ENCODE results near the gene KAT2B. TPM values are rescaled to one million over a fixed set of nuclear protein-coding genes. Genes with fewer than 3 reads are reported as not detected.

The KAT2B gene
- total RNA-seq, 2 experiments from 2014 or later = 98.2 to 120 TPM

DNA sequence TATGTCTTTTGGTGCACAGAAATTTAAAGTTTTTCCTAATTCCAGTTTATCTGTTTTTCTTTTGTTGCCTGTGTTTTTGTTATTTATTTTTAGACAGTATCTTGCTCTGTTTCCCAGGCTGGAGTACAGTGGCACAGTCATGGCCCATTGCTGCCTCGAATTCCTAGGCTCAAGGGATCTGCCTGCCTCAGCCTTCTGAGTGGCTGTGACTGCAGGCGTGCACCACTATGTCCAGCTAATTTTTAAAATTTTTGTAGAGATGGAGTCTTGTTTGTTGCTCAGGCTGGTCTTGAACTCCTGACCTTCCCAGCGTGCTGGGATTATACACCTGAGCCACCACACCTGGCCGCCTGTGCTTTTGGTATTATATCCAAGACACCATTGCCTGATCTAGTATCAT is 22.8 kb downstream of the KAT2B start:
- peaks cover 54% of the 10 kb centered on the region for H3K4me1 Mint-ChIP-seq

DNA sequence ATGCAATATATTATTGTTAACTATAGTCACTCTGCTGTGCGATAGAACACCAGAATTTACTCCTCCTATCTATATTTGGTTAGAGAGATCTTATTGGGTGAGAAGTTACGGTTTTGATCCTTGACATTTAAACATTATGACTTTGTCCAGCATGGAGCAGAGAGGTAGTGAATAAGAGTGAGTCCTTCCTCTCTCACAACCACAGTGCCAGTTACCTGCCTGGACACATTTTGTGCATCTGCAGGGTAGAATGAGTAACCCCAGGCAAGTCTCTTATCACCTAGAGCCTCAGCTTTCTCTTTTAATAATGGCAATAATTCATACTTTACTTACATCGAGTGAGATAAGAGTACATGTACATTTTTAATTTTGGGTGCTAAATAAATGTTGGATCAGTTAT is 24.1 kb downstream of the KAT2B start:
- Mint-ChIP-seq H3K4me1 (peaks cover 62% of the 10 kb centered on the region), H3K36me3 (peaks cover 28% of the 10 kb centered on the region), H3K4me3 (no peak overlapping the region), H3K27me3 (no peaks in the 10 kb centered on the region), H3K27ac (no peak overlapping the region), H3K9me3 (ENCODE audit: low read depth) (no peaks in the 10 kb centered on the region)
- DNase-seq (no peak), ATAC-seq (no peak)
- CTCF ChIA-PET = interaction anchor here (1.2 kb wide), 1 partner anchor 15 kb away, joined by 3 read pairs; no protein-coding TSS in a partner anchor

More for the DNA sequence above, 22.8 kb downstream of the KAT2B start:
- Mint-ChIP-seq H3K27me3 (no peaks in the 10 kb centered on the region), H3K9me3 (ENCODE audit: low read depth) (no peaks in the 10 kb centered on the region), H3K4me3 (no peak overlapping the region), H3K36me3 (peaks cover 21% of the 10 kb centered on the region), H3K27ac (no peak overlapping the region)
- no peak for DNase-seq
- CTCF ChIA-PET = no interaction called here
- ATAC-seq = no peak

DNA sequence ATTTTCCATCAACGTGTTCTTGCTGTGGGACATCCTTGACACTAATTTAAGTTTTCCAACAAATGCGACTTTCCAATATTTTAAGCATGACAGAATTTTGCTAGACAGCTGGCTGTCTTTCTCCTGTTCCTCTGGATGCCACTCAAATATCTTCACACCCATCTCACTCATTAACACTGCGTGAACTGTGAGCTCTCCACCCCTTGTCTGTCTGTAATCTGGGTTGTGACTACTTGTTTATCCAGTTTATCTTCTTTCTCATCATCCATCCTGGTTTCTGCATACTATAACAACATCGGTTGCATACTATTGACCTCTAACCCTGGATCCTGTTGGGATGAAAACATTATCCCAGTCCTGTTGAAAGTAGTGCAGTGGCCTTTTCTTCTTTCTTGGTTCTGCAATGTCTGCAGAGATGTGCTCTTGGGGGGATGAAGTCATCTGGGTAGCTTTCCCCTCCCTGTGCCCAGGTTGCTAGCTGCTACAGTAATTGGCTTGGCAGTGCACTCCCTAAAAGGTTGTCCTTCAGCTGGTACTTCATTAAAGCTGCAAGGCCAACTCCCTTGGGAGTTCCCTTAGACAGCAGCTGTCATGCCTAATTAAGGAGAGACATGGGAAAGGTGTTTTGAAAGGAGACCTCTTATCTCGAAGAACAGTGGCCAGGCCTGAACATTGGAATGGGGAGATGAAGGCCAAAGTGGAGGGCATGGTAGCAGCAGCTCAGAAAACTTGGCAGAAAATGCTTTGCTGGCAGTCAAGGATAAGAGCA is 24.7 kb downstream of the KAT2B start:
- no peaks in the 10 kb centered on the region for H3K9me3 Mint-ChIP-seq (ENCODE audit: low read depth)
- H3K4me1 Mint-ChIP-seq = peaks cover 60% of the 10 kb centered on the region
- no peaks in the 10 kb centered on the region for H3K27me3 Mint-ChIP-seq
- H3K36me3 Mint-ChIP-seq = peaks cover 28% of the 10 kb centered on the region
- no peak for DNase-seq
- H3K4me3 Mint-ChIP-seq = no peak overlapping the region
- no peak for ATAC-seq
- CTCF ChIA-PET = interaction anchor here (1.2 kb wide), 1 partner anchor 15 kb away, joined by 3 read pairs; no protein-coding TSS in a partner anchor
- no peak overlapping the region for H3K27ac Mint-ChIP-seq

DNA sequence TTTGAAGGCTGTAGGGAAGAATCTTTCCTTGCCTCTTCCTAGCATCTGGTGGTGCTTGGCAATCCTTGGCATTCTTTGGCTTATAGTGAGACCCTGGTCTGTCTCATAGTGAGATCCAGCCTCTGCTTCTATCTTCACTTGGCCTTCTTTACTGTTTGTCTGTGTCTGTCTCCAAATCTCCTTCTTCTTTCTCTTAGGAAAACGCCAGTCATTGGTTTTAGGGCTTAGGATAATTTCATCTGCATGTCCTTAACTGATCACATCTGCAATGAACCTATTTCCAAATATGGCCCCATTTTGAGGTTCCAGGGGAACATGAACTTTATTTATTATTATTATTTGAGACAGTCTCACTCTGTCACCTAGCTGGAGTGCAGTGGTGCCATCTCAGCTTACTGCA is 25.8 kb downstream of the KAT2B start:
- Mint-ChIP-seq H3K36me3 (peaks cover 22% of the 10 kb centered on the region), H3K27me3 (no peaks in the 10 kb centered on the region), H3K27ac (no peak overlapping the region), H3K9me3 (ENCODE audit: low read depth) (no peaks in the 10 kb centered on the region), H3K4me3 (no peak overlapping the region), H3K4me1 (peaks cover 50% of the 10 kb centered on the region)
- CTCF ChIA-PET = no interaction called here
- ATAC-seq (no peak), DNase-seq (no peak)

DNA sequence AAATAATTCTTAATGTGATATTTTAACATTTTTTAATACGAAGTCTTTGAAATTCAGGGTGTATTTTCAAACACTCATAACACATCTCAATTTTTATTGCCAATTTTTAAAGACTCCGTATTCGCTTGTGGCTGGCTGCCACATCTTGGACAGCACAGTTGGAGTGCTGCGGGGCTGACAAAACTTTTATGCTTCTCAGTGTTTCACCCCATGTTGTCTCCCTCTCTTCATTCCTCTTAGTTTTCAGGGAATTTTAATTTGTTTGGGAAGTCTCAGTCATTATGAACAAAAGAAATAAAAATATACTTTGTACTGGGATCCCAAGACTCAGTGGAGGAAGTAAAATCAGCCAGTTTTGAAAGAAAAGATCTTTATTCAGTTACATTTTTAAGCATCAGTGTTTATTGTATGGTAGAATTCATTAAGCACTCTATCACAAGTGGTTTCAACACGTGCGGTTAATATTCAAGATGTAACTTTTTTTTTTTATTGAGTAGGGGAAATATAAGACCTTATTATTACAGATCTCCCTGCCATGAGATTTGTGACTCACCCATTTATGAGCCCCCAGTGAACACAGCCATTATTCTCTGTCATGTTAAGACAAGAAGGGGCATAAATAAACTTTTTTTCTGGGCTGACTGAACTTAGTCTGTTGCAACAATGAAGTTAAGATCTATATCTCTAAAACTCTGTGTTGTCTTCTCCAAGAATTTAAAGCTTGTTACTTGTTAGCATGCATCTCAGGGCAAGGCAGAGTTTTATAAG is 26.8 kb downstream of the KAT2B start:
- Mint-ChIP-seq H3K27me3 (no peaks in the 10 kb centered on the region), H3K36me3 (peaks cover 30% of the 10 kb centered on the region), H3K4me3 (no peak overlapping the region), H3K9me3 (ENCODE audit: low read depth) (no peaks in the 10 kb centered on the region), H3K27ac (no peak overlapping the region), H3K4me1 (peaks cover 48% of the 10 kb centered on the region)
- no peak for ATAC-seq
- DNase-seq = no peak
- CTCF ChIA-PET = no interaction called here

DNA sequence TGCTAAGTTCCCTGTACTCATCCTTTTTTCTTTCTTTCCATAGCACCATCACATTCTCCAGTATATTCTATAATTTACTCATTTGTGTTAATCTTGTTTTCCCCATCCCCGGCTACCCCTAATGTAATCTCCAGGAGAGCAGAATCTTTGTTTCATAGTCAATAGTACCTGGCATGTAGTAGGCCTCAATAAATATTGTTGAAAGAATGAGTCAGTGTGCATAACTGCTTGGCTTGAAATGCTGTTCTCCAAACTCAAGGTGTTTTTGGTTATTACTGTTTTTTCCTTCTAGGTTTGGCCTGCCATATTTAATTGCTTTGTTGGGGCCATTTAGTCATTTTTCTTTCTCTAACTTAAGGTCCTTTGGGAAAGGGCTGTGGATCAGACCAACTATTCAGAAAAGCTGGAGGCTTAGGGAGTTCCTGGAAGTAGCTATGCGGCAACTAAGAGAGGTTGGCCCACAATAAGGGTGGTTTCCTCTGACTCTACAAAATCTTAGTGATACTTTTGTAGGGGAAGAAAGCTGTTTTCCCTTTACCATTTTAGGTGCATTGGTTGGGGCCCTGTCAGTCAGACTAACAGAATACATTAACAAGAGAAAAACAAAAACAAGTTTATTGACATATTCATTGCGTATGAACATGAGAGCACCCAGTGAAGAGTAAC is 28.4 kb downstream of the KAT2B start:
- no peaks in the 10 kb centered on the region for H3K27me3 Mint-ChIP-seq
- peaks cover 43% of the 10 kb centered on the region for H3K36me3 Mint-ChIP-seq
- no peaks in the 10 kb centered on the region for H3K9me3 Mint-ChIP-seq (ENCODE audit: low read depth)
- CTCF ChIA-PET = no interaction called here
- H3K27ac Mint-ChIP-seq = peak overlapping the region; percentile 6
- H3K4me1 Mint-ChIP-seq = peaks cover 44% of the 10 kb centered on the region
- H3K4me3 Mint-ChIP-seq = no peak overlapping the region
- ATAC-seq (no peak), DNase-seq (no peak)

DNA sequence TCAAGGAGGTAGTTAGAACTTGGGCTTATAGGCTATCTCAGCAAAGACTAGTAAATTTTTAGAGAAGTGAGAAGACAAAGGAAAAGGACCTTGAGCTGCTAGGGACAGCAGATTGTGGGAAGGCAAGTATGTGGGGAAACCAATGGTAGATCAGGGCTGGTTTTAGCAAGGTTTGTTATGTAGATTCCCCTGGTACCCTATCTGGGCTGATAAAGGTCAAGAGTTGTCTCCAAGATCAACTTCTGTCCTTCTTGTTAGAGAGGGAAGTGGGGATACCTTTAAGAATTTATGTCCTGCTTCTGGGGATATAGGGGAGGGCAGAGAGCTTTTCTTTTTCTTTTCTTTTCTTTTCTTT is 28.9 kb downstream of the KAT2B start:
- peaks cover 45% of the 10 kb centered on the region for H3K36me3 Mint-ChIP-seq
- no peak overlapping the region for H3K27ac Mint-ChIP-seq
- no peak for DNase-seq
- H3K4me1 Mint-ChIP-seq = peaks cover 45% of the 10 kb centered on the region
- no peak for ATAC-seq
- no peaks in the 10 kb centered on the region for H3K9me3 Mint-ChIP-seq (ENCODE audit: low read depth)
- no peaks in the 10 kb centered on the region for H3K27me3 Mint-ChIP-seq
- CTCF ChIA-PET = no interaction called here
- no peak overlapping the region for H3K4me3 Mint-ChIP-seq

DNA sequence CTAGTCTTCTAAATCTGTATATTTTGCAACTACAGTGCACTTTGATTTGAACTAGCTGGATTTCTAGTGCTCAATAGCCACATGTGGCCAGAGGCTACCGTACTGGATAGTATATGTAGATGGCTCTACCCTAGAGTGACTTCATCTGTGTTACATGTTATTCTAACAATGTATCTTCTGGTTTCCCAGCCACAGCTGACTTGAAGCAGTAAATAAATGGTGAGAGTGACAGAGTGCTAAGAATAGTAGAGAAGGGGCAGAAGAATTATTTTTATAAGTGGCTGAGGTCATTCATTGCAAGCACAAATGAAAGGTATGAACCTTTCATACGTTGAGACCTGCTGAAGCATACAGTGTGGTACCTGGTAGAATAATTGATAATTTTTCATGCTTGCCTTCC is 30.9 kb downstream of the KAT2B start:
- Mint-ChIP-seq H3K4me3 (no peak overlapping the region), H3K36me3 (peaks cover 53% of the 10 kb centered on the region), H3K27ac (no peak overlapping the region), H3K4me1 (peaks cover 36% of the 10 kb centered on the region), H3K27me3 (no peaks in the 10 kb centered on the region), H3K9me3 (ENCODE audit: low read depth) (no peaks in the 10 kb centered on the region)
- ATAC-seq (no peak), DNase-seq (no peak)
- CTCF ChIA-PET = no interaction called here

DNA sequence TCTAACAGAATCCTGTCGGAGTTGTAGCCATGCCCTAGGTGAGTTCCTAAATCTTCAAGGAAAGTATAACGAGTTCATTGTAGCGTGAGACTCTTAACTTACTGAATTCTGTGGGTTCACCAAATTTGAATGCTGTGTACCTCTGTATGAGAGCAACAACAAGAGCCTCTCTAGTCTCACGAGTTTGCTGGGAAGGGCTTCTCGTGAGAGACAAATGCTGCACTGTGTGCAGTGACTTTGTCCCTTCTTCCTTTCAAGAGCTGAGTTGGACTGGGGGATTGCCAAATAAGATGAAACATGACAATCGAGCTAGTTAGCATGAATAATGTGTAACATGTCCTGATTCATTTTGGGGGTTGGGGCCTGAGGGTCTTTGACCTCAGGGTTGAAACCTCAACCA is 32.2 kb downstream of the KAT2B start:
- H3K36me3 Mint-ChIP-seq = peaks cover 63% of the 10 kb centered on the region
- H3K27ac Mint-ChIP-seq = no peak overlapping the region
- CTCF ChIA-PET = no interaction called here
- ATAC-seq (no peak), DNase-seq (no peak)
- no peaks in the 10 kb centered on the region for H3K9me3 Mint-ChIP-seq (ENCODE audit: low read depth)
- no peaks in the 10 kb centered on the region for H3K27me3 Mint-ChIP-seq
- H3K4me3 Mint-ChIP-seq = no peak overlapping the region
- H3K4me1 Mint-ChIP-seq = peaks cover 35% of the 10 kb centered on the region

DNA sequence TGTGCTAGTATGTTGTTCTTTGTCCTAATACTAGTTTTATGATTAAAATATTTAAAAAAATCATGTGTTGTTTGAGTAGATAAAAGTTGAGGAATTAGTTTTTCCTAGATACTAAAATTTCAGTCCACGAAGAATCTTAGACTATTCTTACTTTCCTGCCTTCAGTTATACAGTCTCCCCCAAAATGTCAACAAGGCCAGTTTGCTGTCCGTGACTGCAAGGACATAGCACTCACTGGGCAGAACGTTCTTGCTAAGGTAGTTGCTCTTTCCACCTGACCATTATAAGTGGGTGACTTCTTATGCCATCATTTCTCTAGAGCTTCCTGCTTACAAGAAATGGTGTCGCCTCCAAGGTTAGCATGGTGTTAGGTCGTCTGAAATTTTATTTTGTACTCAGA is 32.8 kb downstream of the KAT2B start:
- Mint-ChIP-seq H3K27me3 (no peaks in the 10 kb centered on the region), H3K36me3 (peaks cover 64% of the 10 kb centered on the region), H3K4me1 (peaks cover 35% of the 10 kb centered on the region), H3K27ac (no peak overlapping the region), H3K9me3 (ENCODE audit: low read depth) (no peaks in the 10 kb centered on the region), H3K4me3 (no peak overlapping the region)
- DNase-seq = no peak
- no peak for ATAC-seq
- CTCF ChIA-PET = no interaction called here

DNA sequence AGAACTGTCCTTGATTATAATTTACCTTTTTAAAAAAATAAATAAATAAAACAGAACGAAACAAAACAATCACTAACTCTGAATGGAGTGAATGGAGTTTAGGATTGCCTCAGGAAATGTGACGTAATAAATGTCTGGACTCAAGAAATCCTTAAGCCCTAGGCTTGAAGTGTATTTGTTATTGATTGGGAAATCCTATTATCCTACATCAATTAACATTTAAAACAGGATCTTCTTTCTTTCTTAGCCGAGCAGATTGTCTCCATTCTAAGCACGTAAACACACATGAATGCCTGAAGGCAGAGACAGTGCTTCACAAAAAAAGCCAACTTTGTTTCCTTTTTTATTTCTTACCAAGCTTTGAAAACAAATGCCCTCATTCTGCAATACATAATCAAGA is 33.4 kb downstream of the KAT2B start:
- Mint-ChIP-seq H3K4me1 (peaks cover 29% of the 10 kb centered on the region), H3K27me3 (no peaks in the 10 kb centered on the region), H3K4me3 (no peak overlapping the region), H3K9me3 (ENCODE audit: low read depth) (no peaks in the 10 kb centered on the region), H3K36me3 (peaks cover 61% of the 10 kb centered on the region), H3K27ac (no peak overlapping the region)
- CTCF ChIA-PET = interaction anchor here (1.1 kb wide), 1 partner anchor 10 kb away, joined by 4 read pairs; no protein-coding TSS in a partner anchor
- DNase-seq (no peak), ATAC-seq (no peak)

DNA sequence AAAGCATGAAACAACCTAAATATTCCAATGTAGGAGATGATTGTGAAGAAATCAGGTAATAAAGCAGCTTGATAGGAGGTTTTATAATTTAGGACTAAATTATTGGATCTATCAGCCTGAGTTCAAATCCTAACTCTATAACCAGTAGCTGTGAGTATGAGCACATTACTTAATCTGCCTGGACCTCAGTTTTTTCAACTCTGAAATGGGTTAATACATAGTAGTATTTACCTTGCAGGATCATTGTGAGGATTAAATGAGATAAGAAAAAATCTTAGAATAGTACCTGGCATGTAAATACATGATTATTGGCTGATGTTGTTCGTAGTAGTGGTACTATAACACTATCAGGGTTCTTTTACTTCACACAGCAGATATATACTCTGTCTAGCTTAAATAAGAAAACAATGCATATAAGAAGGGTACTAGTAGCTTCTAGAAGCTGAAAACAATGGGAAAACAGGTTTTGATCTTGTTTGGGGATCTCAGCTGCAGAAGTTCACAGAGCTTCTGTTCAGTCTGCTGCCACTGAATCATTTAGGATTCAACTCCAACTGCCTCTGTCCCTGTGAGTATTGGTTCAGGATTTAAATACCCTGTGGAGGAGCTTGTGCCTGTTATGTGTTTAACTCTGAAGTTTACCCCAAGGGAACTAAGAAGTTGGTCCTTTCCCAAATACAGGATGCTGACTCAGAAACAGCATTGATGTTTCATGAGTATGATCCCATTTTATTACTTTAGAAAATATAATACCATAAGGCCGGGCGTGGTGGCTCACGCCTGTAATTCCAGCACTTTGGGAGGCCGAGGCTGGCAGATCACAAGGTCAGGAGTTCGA is 34.2 kb downstream of the KAT2B start:
- DNase-seq = no peak
- CTCF ChIA-PET = interaction anchor here (1.1 kb wide), 1 partner anchor 9 kb away, joined by 4 read pairs; no protein-coding TSS in a partner anchor
- H3K4me1 Mint-ChIP-seq = peaks cover 25% of the 10 kb centered on the region
- no peak overlapping the region for H3K4me3 Mint-ChIP-seq
- no peaks in the 10 kb centered on the region for H3K27me3 Mint-ChIP-seq
- H3K9me3 Mint-ChIP-seq (ENCODE audit: low read depth) = no peaks in the 10 kb centered on the region
- no peak overlapping the region for H3K27ac Mint-ChIP-seq
- peaks cover 57% of the 10 kb centered on the region for H3K36me3 Mint-ChIP-seq
- no peak for ATAC-seq

DNA sequence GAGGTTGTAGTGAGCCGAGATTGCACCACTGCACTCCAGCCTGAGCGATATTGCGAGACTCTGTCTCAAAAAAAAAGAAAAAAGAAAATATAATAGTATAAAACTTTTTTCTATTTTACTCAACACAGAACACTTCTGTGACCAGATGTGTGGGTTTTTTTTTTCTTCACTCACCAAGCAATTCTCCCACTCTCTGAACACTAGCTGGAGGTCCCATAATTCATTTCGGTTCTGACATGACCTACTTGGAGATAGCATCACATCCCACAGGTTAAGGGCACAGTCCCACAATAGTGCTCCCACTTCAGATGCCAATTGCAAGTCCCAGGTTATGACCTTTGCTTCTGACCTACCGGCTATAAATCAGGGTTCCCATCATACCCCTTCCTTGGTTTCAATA is 35.0 kb downstream of the KAT2B start:
- no peak overlapping the region for H3K27ac Mint-ChIP-seq
- H3K4me3 Mint-ChIP-seq = no peak overlapping the region
- CTCF ChIA-PET = no interaction called here
- H3K4me1 Mint-ChIP-seq = peaks cover 29% of the 10 kb centered on the region
- H3K27me3 Mint-ChIP-seq = no peaks in the 10 kb centered on the region
- ATAC-seq (no peak), DNase-seq (no peak)
- H3K9me3 Mint-ChIP-seq (ENCODE audit: low read depth) = no peaks in the 10 kb centered on the region
- peaks cover 57% of the 10 kb centered on the region for H3K36me3 Mint-ChIP-seq

All from activated CD8-positive, alpha-beta memory T cell treated with anti-CD3 and anti-CD28 coated beads, Interleukin-2, amount 10 ng/mL, durations not matched to agents 7 days and 5 days (primary cell).